Measurements from ENCODE around the gene FAM167B.

Gene FAM167B

GRCh38 chr1:32272557-32273390 lies 25.8 kb downstream of the FAM167B start:
- Histone ChIP-seq H3K9ac (ENCODE audit: low read depth, low read length, poor library complexity) (no peak overlapping the region), H3K4me3 (ENCODE audit: low read length in 2 of 2) (peak overlapping the region in 1 of 2 donors; percentile 65), H3K4me1 (ENCODE audit: control insufficient read depth in 2 of 2, insufficient read depth in 1 of 2, low read depth in 1 of 2, low read length in 2 of 2) (peaks cover 0 to 1% of the 10 kb centered on the region in 2 donors), H3K36me3 (replicated peaks in 1 of 2; ENCODE audit: control insufficient read depth in 2 of 2, insufficient read depth in 2 of 2, low read length in 2 of 2) (no peaks in the 10 kb centered on the region), H3K79me1 (ENCODE audit: low read depth, low read length) (no peaks in the 10 kb centered on the region), H2BK5ac (ENCODE audit: low read length) (no peak overlapping the region), H3K9me3 (replicated peaks in 1 of 2; ENCODE audit: control insufficient read depth in 2 of 2, insufficient read depth in 1 of 2, low read depth in 1 of 2, low read length in 2 of 2) (no peaks in the 10 kb centered on the region), H2BK12ac (ENCODE audit: low read length) (no peak overlapping the region), H3K27me3 (ENCODE audit: control insufficient read depth in 3 of 3, insufficient read depth in 3 of 3, low read depth in 1 of 3, low read length in 3 of 3) (peaks cover 0 to 15% (median 14%) of the 10 kb centered on the region in 3 experiments), H3K4me2 (ENCODE audit: insufficient read depth, low read length, poor library complexity, severe bottlenecking) (no peak overlapping the region), H3K18ac (ENCODE audit: low read length) (peak overlapping the region; percentile 25), H3K27ac (replicated peaks; ENCODE audit: low read length) (no peak overlapping the region), H3K23ac (ENCODE audit: low read depth, low read length, poor library complexity) (no peak overlapping the region), H2BK15ac (ENCODE audit: low read length) (no peak overlapping the region), H2BK120ac (ENCODE audit: low read depth, low read length) (no peak overlapping the region), H2AK5ac (ENCODE audit: low read depth, low read length) (no peak overlapping the region), H3K14ac (ENCODE audit: low read length) (no peak overlapping the region), H2AFZ (ENCODE audit: low read length) (no peak overlapping the region), H4K8ac (ENCODE audit: low read depth, low read length) (no peak overlapping the region), H4K91ac (ENCODE audit: low read depth, low read length, poor library complexity) (no peak overlapping the region), H3K4ac (ENCODE audit: low read length) (no peak overlapping the region)
- no peak for DNase-seq (ENCODE audit: low spot score)
- 100% methylated on average over 2 of the region's 7 CpGs; no CpG with 5 or more reads in 1 of the 2 donors for WGBS, 2 donors (ENCODE audit: extremely low coverage in 2 of 2, insufficient read length in 2 of 2, insufficient replicate concordance in 1 of 2)

- H3K9ac ChIP-seq (ENCODE audit: low read depth, low read length, poor library complexity) = no peak overlapping the region
- no peak overlapping the region for H4K91ac ChIP-seq (ENCODE audit: low read depth, low read length, poor library complexity)
- no peak for DNase-seq (ENCODE audit: low spot score)
Observed at GRCh38 chr1:32273391-32274208, 26.6 kb downstream of the FAM167B start.

GRCh38 chr1:32274646-32275340 lies 27.8 kb downstream of the FAM167B start:
- Histone ChIP-seq H3K18ac (ENCODE audit: low read length) (peak overlapping the region; percentile 76), H3K27ac (replicated peaks; ENCODE audit: low read length) (no peak overlapping the region), H2BK12ac (ENCODE audit: low read length) (peak overlapping the region; percentile 41), H3K23ac (ENCODE audit: low read depth, low read length, poor library complexity) (peak overlapping the region; percentile 88), H2BK5ac (ENCODE audit: low read length) (peak overlapping the region; percentile 22), H3K14ac (ENCODE audit: low read length) (no peak overlapping the region), H2BK120ac (ENCODE audit: low read depth, low read length) (peak overlapping the region; percentile 72), H3K9ac (ENCODE audit: low read depth, low read length, poor library complexity) (peak overlapping the region; percentile 56), H2AK5ac (ENCODE audit: low read depth, low read length) (peak overlapping the region; percentile 60), H3K4me3 (ENCODE audit: low read length in 2 of 2) (no peak overlapping the region), H3K4ac (ENCODE audit: low read length) (peak overlapping the region; percentile 89), H3K79me1 (ENCODE audit: low read depth, low read length) (no peaks in the 10 kb centered on the region), H2AFZ (ENCODE audit: low read length) (peak overlapping the region; percentile 25), H4K8ac (ENCODE audit: low read depth, low read length) (peak overlapping the region; percentile 17), H3K4me2 (ENCODE audit: insufficient read depth, low read length, poor library complexity, severe bottlenecking) (no peak overlapping the region), H3K36me3 (replicated peaks in 1 of 2; ENCODE audit: control insufficient read depth in 2 of 2, insufficient read depth in 2 of 2, low read length in 2 of 2) (no peaks in the 10 kb centered on the region), H3K27me3 (ENCODE audit: control insufficient read depth in 3 of 3, insufficient read depth in 3 of 3, low read depth in 1 of 3, low read length in 3 of 3) (peaks cover 0 to 15% (median 14%) of the 10 kb centered on the region in 3 experiments), H2BK15ac (ENCODE audit: low read length) (peak overlapping the region; percentile 6), H4K91ac (ENCODE audit: low read depth, low read length, poor library complexity) (no peak overlapping the region), H3K4me1 (ENCODE audit: control insufficient read depth in 2 of 2, insufficient read depth in 1 of 2, low read depth in 1 of 2, low read length in 2 of 2) (peaks cover 0 to 1% of the 10 kb centered on the region in 2 donors), H3K9me3 (replicated peaks in 1 of 2; ENCODE audit: control insufficient read depth in 2 of 2, insufficient read depth in 1 of 2, low read depth in 1 of 2, low read length in 2 of 2) (peaks cover 0 to 2% of the 10 kb centered on the region in 2 donors)
- DNase-seq (ENCODE audit: low spot score) = no peak
- no CpG with 5 or more reads among the region's 31 CpGs for WGBS, 2 donors (ENCODE audit: extremely low coverage in 2 of 2, insufficient read length in 2 of 2, insufficient replicate concordance in 1 of 2)

More at GRCh38 chr1:32273391-32274208, 26.6 kb downstream of the FAM167B start:
- Histone ChIP-seq H2BK15ac (ENCODE audit: low read length) (no peak overlapping the region), H3K27me3 (ENCODE audit: control insufficient read depth in 3 of 3, insufficient read depth in 3 of 3, low read depth in 1 of 3, low read length in 3 of 3) (peaks cover 0 to 15% (median 14%) of the 10 kb centered on the region in 3 experiments), H2BK12ac (ENCODE audit: low read length) (no peak overlapping the region), H3K27ac (replicated peaks; ENCODE audit: low read length) (no peak overlapping the region), H2AFZ (ENCODE audit: low read length) (peak overlapping the region; percentile 25), H3K18ac (ENCODE audit: low read length) (peak overlapping the region; percentile 44), H3K4me3 (ENCODE audit: low read length in 2 of 2) (no peak overlapping the region), H3K14ac (ENCODE audit: low read length) (no peak overlapping the region), H3K4me2 (ENCODE audit: insufficient read depth, low read length, poor library complexity, severe bottlenecking) (no peak overlapping the region), H3K79me1 (ENCODE audit: low read depth, low read length) (no peaks in the 10 kb centered on the region), H2AK5ac (ENCODE audit: low read depth, low read length) (no peak overlapping the region), H3K23ac (ENCODE audit: low read depth, low read length, poor library complexity) (no peak overlapping the region), H3K4ac (ENCODE audit: low read length) (no peak overlapping the region), H3K36me3 (replicated peaks in 1 of 2; ENCODE audit: control insufficient read depth in 2 of 2, insufficient read depth in 2 of 2, low read length in 2 of 2) (no peaks in the 10 kb centered on the region), H3K9me3 (replicated peaks in 1 of 2; ENCODE audit: control insufficient read depth in 2 of 2, insufficient read depth in 1 of 2, low read depth in 1 of 2, low read length in 2 of 2) (no peaks in the 10 kb centered on the region), H2BK5ac (ENCODE audit: low read length) (no peak overlapping the region), H3K4me1 (ENCODE audit: control insufficient read depth in 2 of 2, insufficient read depth in 1 of 2, low read depth in 1 of 2, low read length in 2 of 2) (peaks cover 0 to 1% of the 10 kb centered on the region in 2 donors), H4K8ac (ENCODE audit: low read depth, low read length) (no peak overlapping the region), H2BK120ac (ENCODE audit: low read depth, low read length) (no peak overlapping the region)
- 100% methylated on average over 1 of the region's 10 CpGs; no CpG with 5 or more reads in 1 of the 2 donors for WGBS, 2 donors (ENCODE audit: extremely low coverage in 2 of 2, insufficient read length in 2 of 2, insufficient replicate concordance in 1 of 2)

Data from neuronal stem cell (in vitro differentiated cells).